GM20000 (cell line): Measurements from ENCODE around the gene CMTM8.
"Not testable (repeated sequence)": the region's sequence is repeated elsewhere in the genome, so short reads cannot be mapped to it uniquely, and the experiment has no call there.

Source experiments
- DNase-seq: peaks from one replicate; pipeline ENCODE4 v3.0.0; 2012; ENCODE audit warnings: low spot score
- CTCF ChIP-seq: IDR thresholded peaks from 2 replicates; pipeline ENCODE4 v1.5.1; 2012; ENCODE audit warnings: mild to moderate bottlenecking, control low read depth; ENCODE audit errors: extremely low read depth, missing control alignments

Gene CMTM8

GRCh38 chr3:32216172-32216783 is 22.2 kb upstream of the CMTM8 start:
- TF ChIP-seq CTCF, result no peak
- DNase-seq, result no peak

- no peak for DNase-seq
Observed at GRCh38 chr3:32217339-32217738, 21.1 kb upstream of the CMTM8 start.

GRCh38 chr3:32219537-32219936 is 18.9 kb upstream of the CMTM8 start:
- no peak for DNase-seq
- TF ChIP-seq CTCF, result no peak

More at GRCh38 chr3:32217339-32217738, 21.1 kb upstream of the CMTM8 start:
- no peak for TF ChIP-seq CTCF

GRCh38 chr3:32220006-32220405 is 18.5 kb upstream of the CMTM8 start:
- DNase-seq, result no peak
- TF ChIP-seq CTCF, result no peak

GRCh38 chr3:32222950-32223349 is 15.5 kb upstream of the CMTM8 start:
- DNase-seq, result no peak
- TF ChIP-seq CTCF, result no peak

- TF ChIP-seq CTCF, result no peak
- no peak for DNase-seq
Observed at GRCh38 chr3:32224016-32224516, 14.4 kb upstream of the CMTM8 start.

GRCh38 chr3:32226875-32227500 is 11.5 kb upstream of the CMTM8 start:
- DNase-seq, result no peak
- TF ChIP-seq CTCF, result no peak

GRCh38 chr3:32228743-32229142 is 9.7 kb upstream of the CMTM8 start:
- DNase-seq, result not testable (repeated sequence)
